ENCODE results near the gene FAM193A.

- TF ChIP-seq CTCF (conservative IDR thresholded peaks at IDR 0.05; ENCODE audit: low read depth, low read length): no peak
- TF ChIP-seq EZH2 (IDR thresholded peaks at IDR 0.05; ENCODE audit: borderline replicate concordance, low read depth, low read length, poor library complexity, severe bottlenecking): no peak
Measured at GRCh38 chr4:2745516-2745915, 209.1 kb downstream of the FAM193A start.
